Pancreas (tissue), 10 donors: Measurements from ENCODE around the gene C20orf173. TPM values are rescaled to one million over a fixed set of nuclear protein-coding genes. Genes with fewer than 3 reads are reported as not detected.

Experiments used
- ATAC-seq, 4 donors: fragments of 200-7000 bp; cut with Tn5 transposase; one replicate each; pipeline versions ENCODE4 v1.8.0 to v1.9.1; 2020; ENCODE audit warnings: mild to moderate bottlenecking in 4 of 4, moderate library complexity in 4 of 4
- DNase-seq, 6 donors: peaks; one replicate each; pipeline ENCODE4 v3.0.0-alpha.2; 2020
- FAIRE-seq: peaks from 2 replicates; lab custom pipeline; 2012; peaks lifted over from hg19 to GRCh38; lab: Jason Lieb, UNC
- H3K27ac ChIP-seq, 4 donors: fragments of 200-600 bp; sonication (generic); 1 replicate in 3 of 4; 2 replicates in 1 of 4; pipeline versions ENCODE4 v1.5.0 to v1.8.0; 2020
- H3K27me3 ChIP-seq, 4 donors: fragments of 200-600 bp; one replicate each; pipeline ENCODE4 v1.8.0; 2021
- H3K36me3 ChIP-seq, 3 donors: fragments of 200-600 bp; sonication (generic) in 1 of 3; one replicate each; pipeline versions ENCODE4 v1.5.0 to v1.8.0; 2020 to 2021
- H3K4me1 ChIP-seq, 3 donors: fragments of 200-600 bp; one replicate each; pipeline ENCODE4 v1.8.0; 2021
- H3K4me3 ChIP-seq, 4 donors: fragments of 200-600 bp; sonication (generic) in 2 of 4; one replicate each; pipeline versions ENCODE4 v1.5.0 to v1.8.0; 2020 to 2021
- H3K9me3 ChIP-seq, 4 donors: fragments of 200-600 bp; one replicate each; pipeline ENCODE4 v1.8.0; 2021
- CTCF ChIP-seq, 4 donors: fragments of 200-600 bp; sonication (generic) in 3 of 4; IDR thresholded peaks; one replicate each; pipeline versions ENCODE4 v1.5.0 to v1.8.0; 2021; ENCODE audit warnings: antibody characterized with exemption in 4 of 4
- WGBS, 2 donors: extraction: QIAGEN DNeasy Blood & Tissue Kit; methylation state at CpG; one replicate each; pipeline ENCODE4 v1.1.7; 2013; 5-methylcytosine and 5-hydroxymethylcytosine counted together
- intact Hi-C, 3 donors: fragments of 100-400 bp; cut with DNase I; formaldehyde crosslinking; loops; one replicate each; pipeline versions ENCODE4 v1.11.1 to v1.14.2; 2022
- polyA plus RNA-seq, 2 donors: library from polyadenylated mRNA; stranded (reverse); fragments of 200-250 nt; gene quantifications; one replicate each; pipeline ENCODE4 v1.2.3, GENCODE V29; 2013
- total RNA-seq, 6 donors: library from RNA; stranded (reverse); fragmentation: NEBNext Ultra II Directional in 4 of 6; extraction: Animal tissue kit (Norgen Biotek cat#: 25700) in 4 of 6; gene quantifications; one replicate each; pipeline versions ENCODE4 v1.2.1 to v1.2.4, GENCODE V29; 2021 to 2023
- donor health status: healthy with polysubstance abuse.
- donor health status: DM: no; HTN: no; CAD: no; lungs with moderate emphysema.
- donor health status: DM: no; HTN: no; CAD: no.
- donor health status: control.
- donor health status: control.
- donor health status: Bipolar disorder and iron deficiency.
- donor health status: DM: yes; HTN: yes; CAD: no.
- donor health status: DM: no; HTN: no; CAD: no.
- donor health status: DM: no; HTN: no; CAD: no.
- donor health status: DM: yes; HTN: yes; CAD: no.

C20orf173 gene
- total and polyA plus RNA-seq, 8 donors: not detected

GRCh38 chr20:35572838-35573237, 43.4 kb upstream of the C20orf173 start:
- Histone ChIP-seq H3K9me3 (no peaks in the 10 kb centered on the region), H3K4me1 (no peaks in the 10 kb centered on the region), H3K36me3 (no peaks in the 10 kb centered on the region), H3K4me3 (no peak overlapping the region), H3K27ac (no peak overlapping the region), H3K27me3 (no peaks in the 10 kb centered on the region)
- WGBS, 2 donors: 89 to 92% methylated on average over 4 of the region's 4 CpGs
- ATAC-seq (no peak), FAIRE-seq (no peak), DNase-seq (no peak)
- intact Hi-C loops: no loop called here
- no peak for TF ChIP-seq CTCF (IDR thresholded peaks at IDR 0.05)

DNA sequence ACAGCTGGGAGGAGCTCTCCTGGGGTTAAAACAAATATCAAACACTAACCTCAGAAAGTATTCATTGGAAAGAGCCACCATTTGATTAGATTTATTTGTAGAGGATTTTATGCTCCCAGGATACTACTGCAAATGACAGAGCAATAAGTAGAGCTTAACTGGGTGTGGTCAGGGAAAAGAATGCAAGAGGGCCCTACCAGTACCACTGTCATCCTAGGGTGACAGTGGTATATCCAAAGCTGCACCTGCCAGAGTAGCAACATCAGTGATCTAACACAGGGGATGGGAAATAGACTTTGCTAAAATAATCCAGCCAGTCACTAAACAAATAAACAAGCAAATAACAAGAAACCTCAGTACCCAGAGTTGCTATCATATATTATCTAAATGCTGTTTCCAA, 42.1 kb upstream of the C20orf173 start:
- FAIRE-seq (no peak), DNase-seq (no peak), ATAC-seq (no peak)
- no peak for TF ChIP-seq CTCF (IDR thresholded peaks at IDR 0.05)
- Histone ChIP-seq H3K27me3 (no peaks in the 10 kb centered on the region), H3K36me3 (no peaks in the 10 kb centered on the region), H3K9me3 (no peaks in the 10 kb centered on the region), H3K4me1 (no peaks in the 10 kb centered on the region), H3K27ac (no peak overlapping the region), H3K4me3 (no peak overlapping the region)
- intact Hi-C loops: no loop called here

- FAIRE-seq: no peak
- H3K4me3 ChIP-seq: no peak overlapping the region
- H3K36me3 ChIP-seq: no peaks in the 10 kb centered on the region
- WGBS, 2 donors: 0 to 2% methylated on average over 2 of the region's 2 CpGs
- no peaks in the 10 kb centered on the region for H3K9me3 ChIP-seq
- peak in 1 of 4 donors; percentile 14 for TF ChIP-seq CTCF (IDR thresholded peaks at IDR 0.05)
- H3K4me1 ChIP-seq: no peaks in the 10 kb centered on the region
- peak in 1 of 6 donors; percentile 35 for DNase-seq
- intact Hi-C loops: no loop called here
- peak; percentile 52 to 72 (median 64) for ATAC-seq
- no peaks in the 10 kb centered on the region for H3K27me3 ChIP-seq
- H3K27ac ChIP-seq: no peak overlapping the region
Measured at GRCh38 chr20:35568645-35569044, 39.2 kb upstream of the C20orf173 start.

DNA sequence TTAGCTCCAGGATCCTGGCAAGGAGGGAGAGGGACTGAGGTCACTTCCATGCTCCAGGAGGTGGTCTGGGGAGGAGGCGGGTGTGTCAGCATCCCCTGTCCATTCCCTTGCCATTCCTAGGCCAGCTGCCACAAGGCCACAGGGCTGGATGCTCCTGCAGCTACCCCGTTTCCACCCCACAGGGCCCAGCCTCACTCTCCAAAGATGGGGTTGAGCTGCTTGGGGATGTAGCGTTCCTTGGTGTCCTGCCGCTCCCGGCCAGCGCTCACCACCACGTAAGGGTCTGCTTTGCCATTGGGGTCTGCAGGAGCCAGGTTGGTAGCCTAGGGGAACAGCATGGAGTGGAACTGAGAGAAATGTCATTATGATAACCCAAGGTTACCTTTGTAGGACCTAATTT, 35.5 kb upstream of the C20orf173 start:
- DNase-seq: peak in 1 of 6 donors; percentile 47
- WGBS, 2 donors: 85 to 88% methylated on average over 7 of the region's 7 CpGs
- Histone ChIP-seq H3K9me3 (no peaks in the 10 kb centered on the region), H3K4me3 (no peak overlapping the region), H3K36me3 (no peaks in the 10 kb centered on the region), H3K4me1 (no peaks in the 10 kb centered on the region), H3K27ac (no peak overlapping the region), H3K27me3 (no peaks in the 10 kb centered on the region)
- no peak for ATAC-seq
- intact Hi-C loops: no loop called here
- no peak for FAIRE-seq
- no peak for TF ChIP-seq CTCF (IDR thresholded peaks at IDR 0.05)

DNA sequence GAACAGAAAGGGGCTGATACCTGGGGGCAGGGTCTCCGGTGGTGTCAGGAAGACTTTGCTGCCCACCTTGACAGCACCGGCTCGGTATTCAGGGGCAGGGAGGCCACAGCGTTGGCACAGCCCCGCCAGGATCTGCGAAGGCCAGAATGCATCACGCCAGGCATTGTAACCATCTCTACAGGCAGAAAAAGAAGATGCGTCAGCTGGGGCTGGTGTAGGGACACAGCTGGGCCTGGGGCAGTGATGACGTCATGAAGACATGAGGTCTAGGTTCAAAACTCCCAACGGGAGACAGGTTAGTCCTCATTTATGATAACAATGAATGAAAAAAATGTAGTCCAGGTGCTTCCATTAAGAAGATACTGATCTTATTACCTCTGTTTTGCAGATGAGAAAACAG, 34.4 kb upstream of the C20orf173 start:
- no peaks in the 10 kb centered on the region for H3K9me3 ChIP-seq
- H3K27me3 ChIP-seq: no peaks in the 10 kb centered on the region
- H3K4me3 ChIP-seq: no peak overlapping the region
- no peaks in the 10 kb centered on the region for H3K36me3 ChIP-seq
- no peak for FAIRE-seq
- intact Hi-C loops: no loop called here
- no peaks in the 10 kb centered on the region for H3K4me1 ChIP-seq
- no peak for ATAC-seq
- no peak for TF ChIP-seq CTCF (IDR thresholded peaks at IDR 0.05)
- 74 to 87% methylated on average over 10 of the region's 10 CpGs for WGBS, 2 donors
- DNase-seq: peak in 1 of 6 donors; percentile 25
- no peak overlapping the region for H3K27ac ChIP-seq
